ENCODE results near the gene RAPGEF1. TPM values are rescaled to one million over a fixed set of nuclear protein-coding genes. Genes with fewer than 3 reads are reported as not detected.

Gene RAPGEF1
- total RNA-seq, 2 experiments from 2014 or later: 118 to 243 TPM

DNA sequence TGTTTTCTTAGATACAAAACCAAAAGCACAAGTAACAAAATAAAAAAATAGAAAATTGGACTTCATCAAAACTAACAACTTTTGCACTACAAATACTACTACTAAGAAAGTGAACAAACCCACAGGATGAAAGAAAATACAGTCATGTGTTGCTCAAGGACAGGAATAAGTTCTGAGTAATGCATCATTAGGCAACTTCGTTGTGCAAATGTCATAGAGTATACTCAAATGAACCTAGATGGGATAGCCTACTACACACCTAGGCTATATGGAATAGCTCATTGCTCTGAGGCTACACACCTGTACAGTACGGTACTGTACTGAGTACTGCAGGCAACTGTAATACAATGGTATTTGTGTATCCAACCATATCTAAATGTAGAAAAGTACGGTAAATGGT, 88.3 kb downstream of the RAPGEF1 start:
- intact Hi-C loops (cut with micrococcal nuclease; ENCODE audit: unreplicated experiment): no loop called here
- H3K36me3 ChIP-seq (ENCODE audit: insufficient read depth, low read length): peaks cover 83% of the 10 kb centered on the region
- ChIA-PET POLR2A (interaction anchor here (1.3 to 1.8 kb wide), 4 partner anchors 9 to 92 kb away, joined by 3 to 12 read pairs (median 6); no protein-coding TSS in a partner anchor), CTCF (ENCODE audit: unreplicated experiment) (no interaction called here)
- H3K9me3 ChIP-seq (ENCODE audit: low read length): no peaks in the 10 kb centered on the region
- H4K20me1 ChIP-seq (ENCODE audit: insufficient read depth, low read length): peaks cover 19% of the 10 kb centered on the region; the same call in 1 of the 2 replicates
- H3K4me3 ChIP-seq (ENCODE audit: low read depth, low read length, poor library complexity, severe bottlenecking): no peak overlapping the region
- H3K4me2 ChIP-seq (ENCODE audit: low read length): peak overlapping the region; percentile 18; the same call in 1 of the 2 replicates
- H3K9me2 ChIP-seq (ENCODE audit: insufficient read depth, low read length): no peaks in the 10 kb centered on the region
- H3K4me1 ChIP-seq (ENCODE audit: insufficient read depth, low read length, poor library complexity, severe bottlenecking): peaks cover 56% of the 10 kb centered on the region
- no TSS peak for BruUV-seq (replicated peaks)
- TF ChIP-seq EZH2phosphoT487 (IDR thresholded peaks at IDR 0.05; ENCODE audit: borderline replicate concordance, low read depth, low read length) (no peak), CTCF (conservative IDR thresholded peaks at IDR 0.05; ENCODE audit: low read length) (no peak)
- no peak for DNase-seq (ENCODE audit: low spot score)
- no peak overlapping the region for H2AFZ ChIP-seq (ENCODE audit: low read length)
- peaks cover 95% of the 10 kb centered on the region for H3K79me2 ChIP-seq (ENCODE audit: insufficient read depth, low read depth, low read length)
- H3K27ac ChIP-seq (ENCODE audit: low read depth, low read length, poor library complexity, severe bottlenecking): peak overlapping the region; percentile 21

- Histone ChIP-seq H3K36me3 (ENCODE audit: insufficient read depth, low read length) (peaks cover 87% of the 10 kb centered on the region), H3K4me2 (ENCODE audit: low read length) (no peak overlapping the region), H3K4me1 (ENCODE audit: insufficient read depth, low read length, poor library complexity, severe bottlenecking) (peaks cover 52% of the 10 kb centered on the region), H3K9me3 (ENCODE audit: low read length) (no peaks in the 10 kb centered on the region), H3K4me3 (ENCODE audit: low read depth, low read length, poor library complexity, severe bottlenecking) (no peak overlapping the region), H3K79me2 (ENCODE audit: insufficient read depth, low read depth, low read length) (peaks cover 97% of the 10 kb centered on the region), H4K20me1 (ENCODE audit: insufficient read depth, low read length) (peaks cover 19% of the 10 kb centered on the region; the same call in 1 of the 2 replicates), H3K27ac (ENCODE audit: low read depth, low read length, poor library complexity, severe bottlenecking) (peak overlapping the region; percentile 21), H3K9me2 (ENCODE audit: insufficient read depth, low read length) (no peaks in the 10 kb centered on the region), H2AFZ (ENCODE audit: low read length) (no peak overlapping the region)
- POLR2A ChIA-PET: interaction anchor here (1.6 to 1.8 kb wide), 2 partner anchors 8 to 24 kb away, joined by 3 to 12 read pairs; no protein-coding TSS in a partner anchor
- CTCF ChIA-PET (ENCODE audit: unreplicated experiment): no interaction called here
- BruUV-seq (replicated peaks): no TSS peak
- intact Hi-C loops (cut with micrococcal nuclease; ENCODE audit: unreplicated experiment): no loop called here
- TF ChIP-seq EZH2phosphoT487 (IDR thresholded peaks at IDR 0.05; ENCODE audit: borderline replicate concordance, low read depth, low read length) (no peak), CTCF (conservative IDR thresholded peaks at IDR 0.05; ENCODE audit: low read length) (no peak)
- DNase-seq (ENCODE audit: low spot score): no peak
These were observed 88.7 kb downstream of the RAPGEF1 start for GRCh38 chr9:131651160-131651559.

DNA sequence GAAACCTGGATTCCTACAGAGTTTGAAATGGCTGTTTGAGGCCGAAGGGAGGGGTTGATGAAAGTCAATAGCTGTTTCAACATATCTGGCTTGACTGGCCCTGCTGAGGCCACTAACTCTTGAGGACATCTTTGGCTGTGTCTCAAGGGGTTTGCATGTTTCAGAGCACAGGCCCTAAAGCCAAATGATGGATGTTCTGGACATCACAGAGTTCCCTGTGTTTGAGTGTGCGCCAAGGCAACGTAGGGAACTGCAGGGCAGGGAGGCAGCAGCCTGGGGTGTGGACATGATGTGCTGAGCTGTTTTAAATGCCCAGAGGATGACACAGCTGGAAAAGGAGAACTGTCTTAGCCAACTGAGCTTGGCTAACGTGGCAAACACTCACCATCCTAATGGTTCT, 89.6 kb downstream of the RAPGEF1 start:
- ChIA-PET CTCF (ENCODE audit: unreplicated experiment) (interaction anchor here (0.5 kb wide), 1 partner anchor 92 kb away, joined by 4 read pairs; no protein-coding TSS in a partner anchor), POLR2A (no interaction called here)
- TF ChIP-seq CTCF (conservative IDR thresholded peaks at IDR 0.05; ENCODE audit: low read length) (no peak), EZH2phosphoT487 (IDR thresholded peaks at IDR 0.05; ENCODE audit: borderline replicate concordance, low read depth, low read length) (no peak)
- no peak overlapping the region for H3K4me2 ChIP-seq (ENCODE audit: low read length)
- H3K9me3 ChIP-seq (ENCODE audit: low read length): no peaks in the 10 kb centered on the region
- peaks cover 87% of the 10 kb centered on the region for H3K36me3 ChIP-seq (ENCODE audit: insufficient read depth, low read length)
- no TSS peak for BruUV-seq (replicated peaks)
- no peaks in the 10 kb centered on the region for H3K9me2 ChIP-seq (ENCODE audit: insufficient read depth, low read length)
- H4K20me1 ChIP-seq (ENCODE audit: insufficient read depth, low read length): peaks cover 19% of the 10 kb centered on the region; the same call in 1 of the 2 replicates
- intact Hi-C loops (cut with micrococcal nuclease; ENCODE audit: unreplicated experiment): no loop called here
- H3K27ac ChIP-seq (ENCODE audit: low read depth, low read length, poor library complexity, severe bottlenecking): no peak overlapping the region
- H3K4me1 ChIP-seq (ENCODE audit: insufficient read depth, low read length, poor library complexity, severe bottlenecking): peaks cover 43% of the 10 kb centered on the region
- H2AFZ ChIP-seq (ENCODE audit: low read length): no peak overlapping the region
- no peak overlapping the region for H3K4me3 ChIP-seq (ENCODE audit: low read depth, low read length, poor library complexity, severe bottlenecking)
- no peak for DNase-seq (ENCODE audit: low spot score)
- H3K79me2 ChIP-seq (ENCODE audit: insufficient read depth, low read depth, low read length): peaks cover 97% of the 10 kb centered on the region
